ENCODE data around the gene MTA3.
"Not testable (repeated sequence)": the region's sequence is repeated elsewhere in the genome, so short reads cannot be mapped to it uniquely, and the experiment has no call there.

MTA3 gene

GRCh38 chr2:42640261-42640660 lies 71.8 kb downstream of the MTA3 start:
- Mint-ChIP-seq H3K27ac (no peak overlapping the region), H3K4me1 (no peaks in the 10 kb centered on the region), H3K9me3 (no peaks in the 10 kb centered on the region), H3K36me3 (peaks cover 5% of the 10 kb centered on the region), H3K27me3 (no peaks in the 10 kb centered on the region), H3K4me3 (no peak overlapping the region)
- no peak for DNase-seq (ENCODE audit: low spot score in 2 of 2)
- no peak for ATAC-seq (ENCODE audit: low read depth)

GRCh38 chr2:42642371-42642770 lies 73.9 kb downstream of the MTA3 start:
- not testable (repeated sequence) for H3K27me3 Mint-ChIP-seq; H3K9me3 Mint-ChIP-seq; H3K4me1 Mint-ChIP-seq; H3K27ac Mint-ChIP-seq; ATAC-seq (ENCODE audit: low read depth); H3K4me3 Mint-ChIP-seq; DNase-seq (ENCODE audit: low spot score in 2 of 2)
- H3K36me3 Mint-ChIP-seq: peaks cover 18% of the 10 kb centered on the region

- Mint-ChIP-seq H3K36me3 (peaks cover 20% of the 10 kb centered on the region), H3K4me1 (no peaks in the 10 kb centered on the region), H3K27me3 (no peaks in the 10 kb centered on the region), H3K27ac (no peak overlapping the region), H3K4me3 (no peak overlapping the region), H3K9me3 (no peaks in the 10 kb centered on the region)
- DNase-seq (ENCODE audit: low spot score in 2 of 2) (no peak), ATAC-seq (ENCODE audit: low read depth) (no peak)
Observed at GRCh38 chr2:42645551-42645950, 77.1 kb downstream of the MTA3 start.

GRCh38 chr2:42648796-42649195 lies 80.4 kb downstream of the MTA3 start:
- no peaks in the 10 kb centered on the region for H3K27me3 Mint-ChIP-seq
- no peak for ATAC-seq (ENCODE audit: low read depth)
- DNase-seq (ENCODE audit: low spot score in 2 of 2): no peak
- no peak overlapping the region for H3K27ac Mint-ChIP-seq
- H3K9me3 Mint-ChIP-seq: no peaks in the 10 kb centered on the region
- peaks cover 20% of the 10 kb centered on the region for H3K36me3 Mint-ChIP-seq
- H3K4me1 Mint-ChIP-seq: peaks cover 2% of the 10 kb centered on the region
- no peak overlapping the region for H3K4me3 Mint-ChIP-seq

- Mint-ChIP-seq H3K27ac (no peak overlapping the region), H3K4me1 (peaks cover 2% of the 10 kb centered on the region), H3K9me3 (no peaks in the 10 kb centered on the region), H3K27me3 (no peaks in the 10 kb centered on the region), H3K36me3 (peaks cover 15% of the 10 kb centered on the region), H3K4me3 (no peak overlapping the region)
- no peak for ATAC-seq (ENCODE audit: low read depth)
- no peak for DNase-seq (ENCODE audit: low spot score in 2 of 2)
Observed at GRCh38 chr2:42651057-42651456, 82.6 kb downstream of the MTA3 start.

- H3K36me3 Mint-ChIP-seq: peaks cover 10% of the 10 kb centered on the region
- no peak for DNase-seq (ENCODE audit: low spot score in 2 of 2)
- no peak overlapping the region for H3K4me3 Mint-ChIP-seq
- H3K27me3 Mint-ChIP-seq: no peaks in the 10 kb centered on the region
- no peak overlapping the region for H3K27ac Mint-ChIP-seq
- no peak for ATAC-seq (ENCODE audit: low read depth)
- no peaks in the 10 kb centered on the region for H3K9me3 Mint-ChIP-seq
- H3K4me1 Mint-ChIP-seq: peaks cover 2% of the 10 kb centered on the region
Observed at GRCh38 chr2:42652086-42652485, 83.7 kb downstream of the MTA3 start.

GRCh38 chr2:42653039-42653438 lies 84.6 kb downstream of the MTA3 start:
- H3K4me1 Mint-ChIP-seq: peaks cover 2% of the 10 kb centered on the region
- no peaks in the 10 kb centered on the region for H3K9me3 Mint-ChIP-seq
- H3K4me3 Mint-ChIP-seq: no peak overlapping the region
- no peak overlapping the region for H3K27ac Mint-ChIP-seq
- no peaks in the 10 kb centered on the region for H3K27me3 Mint-ChIP-seq
- peaks cover 10% of the 10 kb centered on the region for H3K36me3 Mint-ChIP-seq
- DNase-seq (ENCODE audit: low spot score in 2 of 2): no peak
- no peak for ATAC-seq (ENCODE audit: low read depth)

GRCh38 chr2:42653908-42654445 lies 85.5 kb downstream of the MTA3 start:
- Mint-ChIP-seq H3K9me3 (no peaks in the 10 kb centered on the region), H3K27ac (no peak overlapping the region), H3K4me3 (no peak overlapping the region), H3K27me3 (no peaks in the 10 kb centered on the region), H3K36me3 (peaks cover 10% of the 10 kb centered on the region), H3K4me1 (peaks cover 5% of the 10 kb centered on the region)
- no peak for ATAC-seq (ENCODE audit: low read depth)
- no peak for DNase-seq (ENCODE audit: low spot score in 2 of 2)

- H3K4me1 Mint-ChIP-seq: peaks cover 6% of the 10 kb centered on the region
- H3K9me3 Mint-ChIP-seq: no peaks in the 10 kb centered on the region
- no peaks in the 10 kb centered on the region for H3K27me3 Mint-ChIP-seq
- peaks cover 10% of the 10 kb centered on the region for H3K36me3 Mint-ChIP-seq
- ATAC-seq (ENCODE audit: low read depth) (no peak), DNase-seq (ENCODE audit: low spot score in 2 of 2) (no peak)
- no peak overlapping the region for H3K27ac Mint-ChIP-seq
- no peak overlapping the region for H3K4me3 Mint-ChIP-seq
Observed at GRCh38 chr2:42658306-42658705, 89.9 kb downstream of the MTA3 start.

- ATAC-seq (ENCODE audit: low read depth) (no peak), DNase-seq (ENCODE audit: low spot score in 2 of 2) (no peak)
- no peaks in the 10 kb centered on the region for H3K9me3 Mint-ChIP-seq
- no peak overlapping the region for H3K4me3 Mint-ChIP-seq
- peaks cover 10% of the 10 kb centered on the region for H3K36me3 Mint-ChIP-seq
- no peaks in the 10 kb centered on the region for H3K27me3 Mint-ChIP-seq
- H3K27ac Mint-ChIP-seq: peak overlapping the region; percentile 4
- H3K4me1 Mint-ChIP-seq: peaks cover 13% of the 10 kb centered on the region
Observed at GRCh38 chr2:42659609-42660008, 91.2 kb downstream of the MTA3 start.

GRCh38 chr2:42663106-42663780 lies 94.8 kb downstream of the MTA3 start:
- peak overlapping the region; percentile 37 for H3K27ac Mint-ChIP-seq
- peak; percentile 49 to 59 for DNase-seq (ENCODE audit: low spot score in 2 of 2)
- peaks cover 11% of the 10 kb centered on the region for H3K4me1 Mint-ChIP-seq
- H3K36me3 Mint-ChIP-seq: peaks cover 2% of the 10 kb centered on the region
- H3K4me3 Mint-ChIP-seq: peak overlapping the region; percentile 16
- ATAC-seq (ENCODE audit: low read depth): peak; percentile 86
- no peaks in the 10 kb centered on the region for H3K27me3 Mint-ChIP-seq
- no peaks in the 10 kb centered on the region for H3K9me3 Mint-ChIP-seq

GRCh38 chr2:42663828-42664227 lies 95.4 kb downstream of the MTA3 start:
- Mint-ChIP-seq H3K4me1 (peaks cover 11% of the 10 kb centered on the region), H3K27me3 (no peaks in the 10 kb centered on the region), H3K9me3 (no peaks in the 10 kb centered on the region), H3K27ac (peak overlapping the region; percentile 37), H3K36me3 (peaks cover 2% of the 10 kb centered on the region), H3K4me3 (peak overlapping the region; percentile 45)
- peak in 1 of 2 donors; percentile 3 for DNase-seq (ENCODE audit: low spot score in 2 of 2)
- ATAC-seq (ENCODE audit: low read depth): peak; percentile 71

GRCh38 chr2:42673989-42674579 lies 105.7 kb downstream of the MTA3 start:
- H3K4me1 Mint-ChIP-seq: peaks cover 2% of the 10 kb centered on the region
- H3K4me3 Mint-ChIP-seq: no peak overlapping the region
- DNase-seq (ENCODE audit: low spot score in 2 of 2): no peak
- ATAC-seq (ENCODE audit: low read depth): no peak
- no peaks in the 10 kb centered on the region for H3K9me3 Mint-ChIP-seq
- H3K27ac Mint-ChIP-seq: no peak overlapping the region
- peaks cover 11% of the 10 kb centered on the region for H3K36me3 Mint-ChIP-seq
- H3K27me3 Mint-ChIP-seq: no peaks in the 10 kb centered on the region

GRCh38 chr2:42675815-42676214 lies 107.4 kb downstream of the MTA3 start:
- Mint-ChIP-seq H3K27me3 (no peaks in the 10 kb centered on the region), H3K36me3 (peaks cover 13% of the 10 kb centered on the region), H3K27ac (peak overlapping the region; percentile 4), H3K4me3 (no peak overlapping the region), H3K4me1 (peaks cover 2% of the 10 kb centered on the region), H3K9me3 (no peaks in the 10 kb centered on the region)
- no peak for ATAC-seq (ENCODE audit: low read depth)
- DNase-seq (ENCODE audit: low spot score in 2 of 2): no peak

GRCh38 chr2:42685303-42685702 lies 116.9 kb downstream of the MTA3 start:
- Mint-ChIP-seq H3K27me3 (no peaks in the 10 kb centered on the region), H3K4me1 (peaks cover 3% of the 10 kb centered on the region), H3K36me3 (peaks cover 26% of the 10 kb centered on the region), H3K9me3 (no peaks in the 10 kb centered on the region), H3K27ac (no peak overlapping the region), H3K4me3 (no peak overlapping the region)
- ATAC-seq (ENCODE audit: low read depth): no peak
- DNase-seq (ENCODE audit: low spot score in 2 of 2): no peak

Data from memory B cell (primary cell).